C4-2B (cell line): ENCODE results near the gene CDHR4.

Experiments
- CTCF ChIP-seq: fragments of 450-650 bp; conservative IDR thresholded peaks from 2 replicates; pipeline ENCODE4 v1.5.1; 2017; ENCODE audit warnings: mild to moderate bottlenecking
- ZFX ChIP-seq: fragments of 450-650 bp; IDR thresholded peaks from 2 replicates; pipeline ENCODE4 v1.6.1; 2017

DNA sequence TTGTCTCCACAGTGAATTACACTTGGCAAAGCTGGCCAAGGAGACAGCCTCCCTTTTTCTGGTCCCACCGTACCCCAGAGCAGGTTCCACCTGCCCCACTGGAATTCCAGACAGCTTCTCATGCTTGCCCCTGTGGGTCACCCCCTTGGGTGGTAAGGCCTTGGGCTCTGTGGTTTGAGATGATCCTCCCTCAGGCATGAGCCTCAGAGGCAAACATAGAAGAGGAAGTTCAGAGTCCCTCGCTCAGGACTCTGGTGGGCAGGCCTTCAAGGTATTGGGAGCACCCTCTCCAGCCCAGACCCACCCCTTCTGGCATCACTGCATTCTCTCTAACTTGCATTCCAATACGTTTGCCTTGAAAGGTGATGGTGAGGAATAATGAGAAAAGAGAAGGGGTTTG, 31.7 kb upstream of the CDHR4 start:
- TF ChIP-seq CTCF (no peak), ZFX (no peak)
